DMS 273 (cell line): ENCODE measurements around the gene CRADD.
"Not testable (repeated sequence)": the region's sequence is repeated elsewhere in the genome, so short reads cannot be mapped to it uniquely, and the experiment has no call there.

Source experiments
- DNase-seq: peaks from one replicate; lab custom pipeline; 2025; ENCODE audit not compliant: unreplicated experiment; lab: John Stamatoyannopoulos, UW

CRADD gene

GRCh38 chr12:93922583-93923006 lies 245.4 kb downstream of the CRADD start:
- DNase-seq: no peak

GRCh38 chr12:93924367-93924766 lies 247.2 kb downstream of the CRADD start:
- DNase-seq: no peak

GRCh38 chr12:93925585-93926205 lies 248.5 kb downstream of the CRADD start:
- no peak for DNase-seq

- no peak for DNase-seq
Measured at GRCh38 chr12:93926237-93926636, 249.1 kb downstream of the CRADD start.

- DNase-seq: not testable (repeated sequence)
Measured at GRCh38 chr12:93929081-93929480, 251.9 kb downstream of the CRADD start.

GRCh38 chr12:93937812-93938211 lies 260.6 kb downstream of the CRADD start:
- DNase-seq: no peak

GRCh38 chr12:93938317-93938716 lies 261.1 kb downstream of the CRADD start:
- no peak for DNase-seq

GRCh38 chr12:93938931-93939330 lies 261.8 kb downstream of the CRADD start:
- DNase-seq: no peak

- no peak for DNase-seq
Measured at GRCh38 chr12:93939641-93940325, 262.6 kb downstream of the CRADD start.

GRCh38 chr12:93943780-93944179 lies 266.6 kb downstream of the CRADD start:
- no peak for DNase-seq

GRCh38 chr12:93944201-93944600 lies 267.0 kb downstream of the CRADD start:
- no peak for DNase-seq
